Gastrocnemius medialis (tissue), 4 donors: ENCODE results near the gene HSPA6.
"Not testable (repeated sequence)": the region's sequence is repeated elsewhere in the genome, so short reads cannot be mapped to it uniquely, and the experiment has no call there.

Experiments used
- POLR2A ChIP-seq, 2 donors: fragments of 450-650 bp; IDR thresholded peaks; one replicate each; pipeline ENCODE4 v1.6.1; 2017; ENCODE audit warnings: antibody characterized with exemption in 2 of 2, mild to moderate bottlenecking in 2 of 2, moderate library complexity in 2 of 2
- TF ChIP-seq, protein P1 (sequence below), 5 experiments: fragments of 450-650 bp in 3 of 5; fragments of 200-600 bp in 2 of 5; sonication (generic) in 2 of 5; IDR thresholded peaks in 4 of 5; conservative IDR thresholded peaks in 1 of 5; 1 replicate in 4 of 5; 2 replicates in 1 of 5; pipeline ENCODE4 v1.5.1; 2016 to 2019; ENCODE audit warnings: antibody characterized with exemption in 5 of 5, mild to moderate bottlenecking in 3 of 5, moderate library complexity in 3 of 5

DNA sequence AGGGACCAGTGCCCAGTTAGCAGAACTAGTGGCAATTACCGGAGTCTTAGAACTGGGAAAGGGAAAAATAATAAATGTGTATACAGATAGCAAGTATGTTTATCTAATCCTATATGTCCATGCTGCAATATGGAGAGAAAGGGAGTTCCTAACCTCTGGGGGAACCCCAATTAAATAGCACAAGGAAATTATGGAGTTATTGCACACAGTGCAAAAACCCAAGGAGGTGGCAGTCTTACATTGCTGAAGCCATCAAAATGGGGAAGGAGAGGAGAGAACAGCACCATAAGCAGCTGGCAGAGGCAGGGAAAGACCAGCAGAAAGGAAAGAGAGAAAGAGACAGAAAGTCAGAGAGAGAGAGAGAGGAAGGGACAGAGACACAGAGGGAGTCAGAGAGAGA, 46.6 kb upstream of the HSPA6 start:
- not testable (repeated sequence) for TF ChIP-seq POLR2A (IDR thresholded peaks at IDR 0.05)
- TF ChIP-seq, protein P1, sequence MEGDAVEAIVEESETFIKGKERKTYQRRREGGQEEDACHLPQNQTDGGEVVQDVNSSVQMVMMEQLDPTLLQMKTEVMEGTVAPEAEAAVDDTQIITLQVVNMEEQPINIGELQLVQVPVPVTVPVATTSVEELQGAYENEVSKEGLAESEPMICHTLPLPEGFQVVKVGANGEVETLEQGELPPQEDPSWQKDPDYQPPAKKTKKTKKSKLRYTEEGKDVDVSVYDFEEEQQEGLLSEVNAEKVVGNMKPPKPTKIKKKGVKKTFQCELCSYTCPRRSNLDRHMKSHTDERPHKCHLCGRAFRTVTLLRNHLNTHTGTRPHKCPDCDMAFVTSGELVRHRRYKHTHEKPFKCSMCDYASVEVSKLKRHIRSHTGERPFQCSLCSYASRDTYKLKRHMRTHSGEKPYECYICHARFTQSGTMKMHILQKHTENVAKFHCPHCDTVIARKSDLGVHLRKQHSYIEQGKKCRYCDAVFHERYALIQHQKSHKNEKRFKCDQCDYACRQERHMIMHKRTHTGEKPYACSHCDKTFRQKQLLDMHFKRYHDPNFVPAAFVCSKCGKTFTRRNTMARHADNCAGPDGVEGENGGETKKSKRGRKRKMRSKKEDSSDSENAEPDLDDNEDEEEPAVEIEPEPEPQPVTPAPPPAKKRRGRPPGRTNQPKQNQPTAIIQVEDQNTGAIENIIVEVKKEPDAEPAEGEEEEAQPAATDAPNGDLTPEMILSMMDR (IDR thresholded peaks at IDR 0.05 in 4 of 5, conservative IDR thresholded peaks at IDR 0.05 in 1 of 5): not testable (repeated sequence)
